ENCODE results near the gene TUT4. TPM values are rescaled to one million over a fixed set of nuclear protein-coding genes. Genes with fewer than 3 reads are reported as not detected.

TUT4 gene
- total and polyA plus RNA-seq, 5 donors = 20.4 to 41.1 (median 37.7) TPM

- intact Hi-C loops (cut with DNase I) = no loop called here
- ATAC-seq = no peak
- 87% methylated on average over 5 of the region's 5 CpGs for whole genome bisulfite sequencing
- Histone ChIP-seq H3K27me3 (ENCODE audit: control insufficient read depth, insufficient read depth) (no peaks in the 10 kb centered on the region), H3K4me1 (ENCODE audit: control insufficient read depth, insufficient read depth, low read length) (no peaks in the 10 kb centered on the region), H3K9me3 (ENCODE audit: control insufficient read depth, low read length) (no peaks in the 10 kb centered on the region), H3K27ac (ENCODE audit: low read length) (no peak overlapping the region), H3K4me3 (ENCODE audit: low read length) (no peak overlapping the region)
- no peak for DNase-seq
Measured at GRCh38 chr1:52502789-52503188, 50.1 kb downstream of the TUT4 start.

DNA sequence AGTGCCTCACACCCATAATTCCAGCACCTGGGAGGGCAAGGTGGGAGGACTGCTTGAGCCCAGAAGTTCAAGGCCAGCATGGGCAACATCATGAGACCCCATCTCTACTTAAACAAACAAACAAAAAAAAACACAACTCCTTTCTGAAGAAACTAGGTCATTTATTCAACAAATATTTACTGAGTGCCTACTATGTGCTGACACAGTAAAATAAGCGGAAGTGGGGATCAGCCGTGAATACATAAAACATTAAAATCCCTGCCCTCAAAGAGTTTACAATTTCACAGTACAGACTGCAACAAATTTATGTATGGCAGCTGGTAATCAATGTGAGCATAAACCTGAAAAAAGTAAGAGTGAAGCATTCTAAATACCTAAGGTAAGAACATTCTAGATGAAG lies 65.3 kb downstream of the TUT4 start:
- Histone ChIP-seq H3K27ac (ENCODE audit: low read length) (no peak overlapping the region), H3K27me3 (ENCODE audit: control insufficient read depth, insufficient read depth) (no peaks in the 10 kb centered on the region), H3K9me3 (ENCODE audit: control insufficient read depth, low read length) (no peaks in the 10 kb centered on the region), H3K4me3 (ENCODE audit: low read length) (no peak overlapping the region), H3K4me1 (ENCODE audit: control insufficient read depth, insufficient read depth, low read length) (no peaks in the 10 kb centered on the region)
- WGBS = 98% methylated on average over 2 of the region's 2 CpGs
- intact Hi-C loops (cut with DNase I) = no loop called here
- no peak for ATAC-seq
- DNase-seq = no peak

DNA sequence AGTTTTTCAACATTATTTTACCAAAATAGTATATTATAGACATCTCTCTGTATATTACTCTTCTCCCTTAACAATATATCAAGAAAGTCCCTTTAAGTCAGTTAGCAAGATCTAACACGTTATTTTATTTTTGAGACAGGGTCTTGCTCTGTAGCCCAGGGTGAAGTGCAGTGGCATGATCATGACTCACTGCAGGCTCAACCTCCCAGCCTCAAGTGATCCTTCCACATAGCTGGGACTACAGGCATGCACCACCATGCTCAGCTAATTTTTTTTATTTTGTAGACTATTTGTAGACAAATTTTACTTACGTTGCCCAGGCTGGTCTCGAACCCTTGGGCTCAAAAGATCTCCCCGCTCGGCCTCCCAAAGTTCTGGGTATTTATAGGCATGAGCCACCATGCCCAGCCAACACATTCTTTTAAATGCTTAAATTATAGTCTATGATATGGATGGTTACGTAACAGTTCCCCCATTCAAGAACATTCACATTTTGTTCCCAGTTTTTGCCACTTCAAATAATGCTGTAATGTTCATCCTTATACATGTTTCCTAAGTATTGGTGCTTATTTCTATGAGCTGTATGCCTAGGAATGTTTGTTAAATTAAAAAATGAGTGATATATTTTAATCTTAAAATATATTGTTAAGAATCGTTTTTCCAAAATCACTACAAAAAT lies 70.4 kb downstream of the TUT4 start:
- no peak overlapping the region for H3K27ac ChIP-seq (ENCODE audit: low read length)
- ATAC-seq = no peak
- H3K9me3 ChIP-seq (ENCODE audit: control insufficient read depth, low read length) = no peaks in the 10 kb centered on the region
- no peaks in the 10 kb centered on the region for H3K4me1 ChIP-seq (ENCODE audit: control insufficient read depth, insufficient read depth, low read length)
- H3K27me3 ChIP-seq (ENCODE audit: control insufficient read depth, insufficient read depth) = no peaks in the 10 kb centered on the region
- no peak overlapping the region for H3K4me3 ChIP-seq (ENCODE audit: low read length)
- no peak for DNase-seq
- 96% methylated on average over 7 of the region's 7 CpGs for WGBS
- intact Hi-C loops (cut with DNase I) = no loop called here

DNA sequence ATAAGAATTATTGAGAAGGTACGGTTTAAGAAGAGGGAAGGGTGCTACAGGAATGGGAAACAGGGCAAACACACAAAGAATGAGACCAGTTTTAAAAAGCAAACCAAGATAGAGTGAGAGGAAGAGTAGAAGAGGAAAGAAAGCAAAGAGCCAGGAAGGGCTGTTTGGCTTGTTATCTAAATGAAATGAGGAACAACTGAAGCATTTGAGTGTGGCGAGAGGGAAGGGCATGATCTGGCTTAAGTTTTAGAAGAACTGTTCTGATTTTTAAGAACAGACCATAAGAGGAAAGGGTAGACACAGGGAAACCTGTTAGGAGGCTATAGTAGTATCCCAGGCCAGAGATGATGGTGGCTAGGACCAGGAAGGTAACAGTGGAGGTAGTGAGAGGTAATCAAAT lies 73.8 kb downstream of the TUT4 start:
- WGBS = 94% methylated on average over 2 of the region's 2 CpGs
- intact Hi-C loops (cut with DNase I) = no loop called here
- no peaks in the 10 kb centered on the region for H3K9me3 ChIP-seq (ENCODE audit: control insufficient read depth, low read length)
- no peak overlapping the region for H3K4me3 ChIP-seq (ENCODE audit: low read length)
- no peaks in the 10 kb centered on the region for H3K4me1 ChIP-seq (ENCODE audit: control insufficient read depth, insufficient read depth, low read length)
- no peak overlapping the region for H3K27ac ChIP-seq (ENCODE audit: low read length)
- no peak for DNase-seq
- no peak for ATAC-seq
- H3K27me3 ChIP-seq (ENCODE audit: control insufficient read depth, insufficient read depth) = no peaks in the 10 kb centered on the region

GRCh38 chr1:52477876-52478275 lies 75.0 kb downstream of the TUT4 start:
- Histone ChIP-seq H3K27me3 (ENCODE audit: control insufficient read depth, insufficient read depth) (no peaks in the 10 kb centered on the region), H3K4me1 (ENCODE audit: control insufficient read depth, insufficient read depth, low read length) (no peaks in the 10 kb centered on the region), H3K27ac (ENCODE audit: low read length) (no peak overlapping the region), H3K9me3 (ENCODE audit: control insufficient read depth, low read length) (no peaks in the 10 kb centered on the region), H3K4me3 (ENCODE audit: low read length) (no peak overlapping the region)
- no peak for ATAC-seq
- intact Hi-C loops (cut with DNase I) = no loop called here
- DNase-seq = no peak
- 82% methylated on average over 1 of the region's 1 CpG for WGBS

DNA sequence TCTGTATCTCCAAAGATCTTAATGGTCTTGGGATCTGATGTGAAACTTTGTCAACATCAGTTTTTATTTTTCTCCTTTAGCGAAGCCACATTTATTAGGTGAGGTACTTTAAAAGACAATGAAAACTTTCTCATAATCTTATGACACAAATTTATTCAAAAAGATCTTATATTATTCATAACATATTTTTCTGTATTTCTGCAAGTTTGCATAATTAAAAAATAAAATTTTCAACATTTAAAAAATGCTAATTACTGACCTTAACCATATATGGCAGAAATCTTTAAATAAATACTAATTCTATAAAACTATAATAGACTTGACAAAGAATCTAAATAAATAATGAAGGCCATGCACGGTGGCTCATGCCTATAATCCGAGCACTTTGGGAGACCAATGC lies 75.9 kb downstream of the TUT4 start:
- no peaks in the 10 kb centered on the region for H3K27me3 ChIP-seq (ENCODE audit: control insufficient read depth, insufficient read depth)
- H3K27ac ChIP-seq (ENCODE audit: low read length) = no peak overlapping the region
- no peaks in the 10 kb centered on the region for H3K9me3 ChIP-seq (ENCODE audit: control insufficient read depth, low read length)
- DNase-seq (no peak), ATAC-seq (no peak)
- 93% methylated on average over 3 of the region's 3 CpGs for WGBS
- H3K4me3 ChIP-seq (ENCODE audit: low read length) = no peak overlapping the region
- H3K4me1 ChIP-seq (ENCODE audit: control insufficient read depth, insufficient read depth, low read length) = no peaks in the 10 kb centered on the region
- intact Hi-C loops (cut with DNase I) = no loop called here

DNA sequence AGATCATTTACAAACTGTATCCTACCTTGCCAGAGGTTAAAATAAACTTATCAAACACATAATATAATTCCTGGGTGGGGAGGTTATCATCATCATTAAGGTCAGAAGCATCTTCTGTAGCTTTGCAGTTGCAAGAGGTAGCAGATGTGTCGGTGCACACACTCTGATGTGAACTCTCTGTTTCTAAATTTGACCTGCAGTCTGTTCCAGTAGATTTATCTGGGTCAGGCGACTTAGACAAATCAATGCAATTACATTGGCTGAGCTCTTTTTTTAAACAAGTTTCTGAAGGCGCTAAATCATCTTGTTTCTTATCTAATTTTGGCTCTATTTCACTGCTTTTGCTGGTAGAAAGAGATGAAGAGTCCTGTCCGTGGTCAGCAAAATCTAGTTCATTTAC lies 78.1 kb downstream of the TUT4 start:
- DNase-seq (no peak), ATAC-seq (no peak)
- Histone ChIP-seq H3K27ac (ENCODE audit: low read length) (no peak overlapping the region), H3K27me3 (ENCODE audit: control insufficient read depth, insufficient read depth) (no peaks in the 10 kb centered on the region), H3K4me3 (ENCODE audit: low read length) (no peak overlapping the region), H3K4me1 (ENCODE audit: control insufficient read depth, insufficient read depth, low read length) (no peaks in the 10 kb centered on the region), H3K9me3 (ENCODE audit: control insufficient read depth, low read length) (no peaks in the 10 kb centered on the region)
- 70% methylated on average over 4 of the region's 4 CpGs for WGBS
- intact Hi-C loops (cut with DNase I) = no loop called here

GRCh38 chr1:52473039-52473438 lies 79.9 kb downstream of the TUT4 start:
- ATAC-seq = no peak
- no peaks in the 10 kb centered on the region for H3K9me3 ChIP-seq (ENCODE audit: control insufficient read depth, low read length)
- H3K27me3 ChIP-seq (ENCODE audit: control insufficient read depth, insufficient read depth) = no peaks in the 10 kb centered on the region
- no peak overlapping the region for H3K4me3 ChIP-seq (ENCODE audit: low read length)
- no peak overlapping the region for H3K27ac ChIP-seq (ENCODE audit: low read length)
- no peak for DNase-seq
- intact Hi-C loops (cut with DNase I) = no loop called here
- no peaks in the 10 kb centered on the region for H3K4me1 ChIP-seq (ENCODE audit: control insufficient read depth, insufficient read depth, low read length)

GRCh38 chr1:52472384-52472783 lies 80.5 kb downstream of the TUT4 start:
- Histone ChIP-seq H3K27ac (ENCODE audit: low read length) (no peak overlapping the region), H3K27me3 (ENCODE audit: control insufficient read depth, insufficient read depth) (no peaks in the 10 kb centered on the region), H3K9me3 (ENCODE audit: control insufficient read depth, low read length) (no peaks in the 10 kb centered on the region), H3K4me3 (ENCODE audit: low read length) (no peak overlapping the region), H3K4me1 (ENCODE audit: control insufficient read depth, insufficient read depth, low read length) (no peaks in the 10 kb centered on the region)
- ATAC-seq (no peak), DNase-seq (no peak)
- intact Hi-C loops (cut with DNase I) = no loop called here
- WGBS = 94% methylated on average over 1 of the region's 1 CpG

GRCh38 chr1:52469108-52469507 lies 83.8 kb downstream of the TUT4 start:
- DNase-seq (no peak), ATAC-seq (no peak)
- 95% methylated on average over 2 of the region's 2 CpGs for WGBS
- Histone ChIP-seq H3K4me1 (ENCODE audit: control insufficient read depth, insufficient read depth, low read length) (no peaks in the 10 kb centered on the region), H3K4me3 (ENCODE audit: low read length) (no peak overlapping the region), H3K27me3 (ENCODE audit: control insufficient read depth, insufficient read depth) (no peaks in the 10 kb centered on the region), H3K27ac (ENCODE audit: low read length) (no peak overlapping the region), H3K9me3 (ENCODE audit: control insufficient read depth, low read length) (no peaks in the 10 kb centered on the region)
- intact Hi-C loops (cut with DNase I) = no loop called here

GRCh38 chr1:52463891-52464290 lies 89.0 kb downstream of the TUT4 start:
- no peak for DNase-seq
- Histone ChIP-seq H3K4me1 (ENCODE audit: control insufficient read depth, insufficient read depth, low read length) (no peaks in the 10 kb centered on the region), H3K27me3 (ENCODE audit: control insufficient read depth, insufficient read depth) (no peaks in the 10 kb centered on the region), H3K9me3 (ENCODE audit: control insufficient read depth, low read length) (no peaks in the 10 kb centered on the region), H3K27ac (ENCODE audit: low read length) (no peak overlapping the region), H3K4me3 (ENCODE audit: low read length) (no peak overlapping the region)
- 96% methylated on average over 5 of the region's 5 CpGs for WGBS
- intact Hi-C loops (cut with DNase I) = no loop called here
- no peak for ATAC-seq

DNA sequence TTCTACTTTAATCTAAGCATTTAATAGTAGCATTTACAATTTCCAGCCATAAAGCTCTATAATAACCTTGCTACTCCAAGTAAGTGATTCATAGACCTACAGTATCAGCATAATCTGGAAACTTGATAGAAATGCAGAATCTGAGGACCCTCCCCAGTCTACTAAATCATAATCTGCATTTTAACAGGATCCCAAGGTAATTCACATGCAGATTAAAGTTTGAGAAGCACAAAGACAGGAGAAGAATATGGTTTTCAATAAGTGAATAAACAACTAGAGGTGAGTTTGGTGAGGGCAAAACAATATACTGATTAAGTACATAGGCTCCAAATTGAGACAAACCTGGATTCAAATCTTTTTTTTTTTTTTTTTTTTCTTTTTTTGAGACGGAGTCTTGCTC lies 91.1 kb downstream of the TUT4 start:
- no peaks in the 10 kb centered on the region for H3K27me3 ChIP-seq (ENCODE audit: control insufficient read depth, insufficient read depth)
- 67% methylated on average over 1 of the region's 1 CpG for WGBS
- no peaks in the 10 kb centered on the region for H3K4me1 ChIP-seq (ENCODE audit: control insufficient read depth, insufficient read depth, low read length)
- DNase-seq (no peak), ATAC-seq (no peak)
- intact Hi-C loops (cut with DNase I) = no loop called here
- no peak overlapping the region for H3K4me3 ChIP-seq (ENCODE audit: low read length)
- no peaks in the 10 kb centered on the region for H3K9me3 ChIP-seq (ENCODE audit: control insufficient read depth, low read length)
- H3K27ac ChIP-seq (ENCODE audit: low read length) = no peak overlapping the region

All from right cardiac atrium (tissue), 5 donors.